Measurements from ENCODE around the gene LRRC18.

LRRC18 gene

DNA sequence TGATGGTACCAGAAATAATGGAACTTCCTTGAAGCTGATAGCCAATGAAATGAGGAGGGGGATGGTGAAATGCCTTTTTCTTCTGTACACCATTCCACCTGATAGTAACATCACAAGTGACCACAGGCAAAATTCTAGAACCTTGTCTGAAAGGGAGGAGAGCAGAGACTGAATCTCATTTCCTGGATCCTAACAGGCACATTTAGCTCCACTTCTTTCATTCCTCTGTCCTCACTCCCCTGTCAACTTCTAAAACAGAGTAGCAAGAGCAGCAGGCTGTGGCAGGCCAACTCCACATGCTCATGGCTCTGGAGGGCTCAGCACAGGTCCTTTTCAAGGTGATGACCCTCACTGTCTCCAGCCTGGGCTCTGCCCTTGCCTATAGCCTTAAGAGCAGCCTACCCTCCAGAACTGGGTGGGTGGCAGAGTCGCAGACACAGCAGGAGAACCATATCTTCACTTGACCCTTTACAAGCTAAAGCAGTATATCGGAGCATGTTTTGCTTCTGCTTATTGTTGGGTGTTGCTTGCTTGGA is at the start of gene LRRC18:
Gene LRRC18 (minus strand): TSS at position 51 of the 536 bp plus-strand sequence. CDS start 25,685 bp downstream, outside the sequence.
- DNase-seq = no peak

DNA sequence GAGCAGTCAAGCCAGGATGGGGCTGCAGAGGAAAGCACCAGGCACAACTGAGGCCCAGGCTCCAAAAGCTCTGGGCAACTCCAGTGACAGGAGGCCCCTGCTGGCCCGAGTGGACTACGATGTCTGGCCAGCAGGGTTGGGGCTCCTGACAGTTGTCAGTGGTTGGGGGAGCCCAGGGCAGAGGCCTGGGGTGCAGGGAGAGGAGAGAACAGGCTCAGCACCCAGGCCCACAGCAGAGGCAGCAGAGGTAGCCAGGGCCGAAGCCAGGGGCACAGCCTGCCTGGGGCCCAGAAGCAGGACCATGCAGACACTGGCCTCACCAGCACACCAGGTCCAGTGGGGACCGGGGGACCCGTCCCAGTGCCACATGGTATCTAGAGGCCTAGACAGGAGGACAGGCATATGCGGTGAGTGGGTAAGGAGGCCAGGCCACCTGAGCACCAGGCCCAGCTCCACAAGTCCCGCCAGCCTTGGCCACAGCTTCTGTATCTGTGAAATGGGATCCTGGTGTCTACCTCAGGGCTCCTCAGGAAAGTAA is 46.0 kb upstream of the LRRC18 start:
- no peak for DNase-seq

DNA sequence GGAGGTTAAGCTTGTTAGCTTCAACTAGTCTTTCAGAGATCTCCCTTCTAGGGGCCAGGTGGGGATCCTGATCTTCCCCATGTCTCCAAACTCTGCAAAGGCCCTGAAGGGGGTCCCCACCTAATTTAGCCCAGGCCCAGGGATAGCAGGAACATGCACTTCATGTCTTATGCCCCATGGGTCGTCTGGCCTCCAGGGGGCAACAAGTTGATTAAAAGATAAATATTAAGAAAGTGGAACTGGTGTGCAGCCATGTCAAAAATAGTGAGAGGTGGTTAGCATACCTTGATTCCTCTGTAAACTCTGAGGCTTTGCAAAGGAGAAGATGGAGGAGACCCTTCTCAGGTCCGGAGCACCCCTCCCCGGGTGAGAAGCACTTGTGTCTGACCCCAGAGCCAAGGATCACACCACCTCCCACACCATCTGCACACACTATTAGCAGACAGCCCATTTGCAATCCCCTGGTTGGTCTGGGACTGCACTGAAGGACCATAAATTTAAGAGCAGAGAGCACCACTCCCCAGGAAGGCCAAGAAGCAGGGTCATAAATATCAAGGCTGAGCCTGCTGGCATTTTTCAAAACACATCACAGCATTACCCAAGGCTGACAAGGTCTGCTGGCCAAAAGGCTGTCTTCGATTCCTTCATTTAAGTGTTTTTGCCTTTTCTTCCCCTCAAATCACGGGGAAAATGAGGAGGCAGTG is 44.2 kb upstream of the LRRC18 start:
- no peak for DNase-seq

DNA sequence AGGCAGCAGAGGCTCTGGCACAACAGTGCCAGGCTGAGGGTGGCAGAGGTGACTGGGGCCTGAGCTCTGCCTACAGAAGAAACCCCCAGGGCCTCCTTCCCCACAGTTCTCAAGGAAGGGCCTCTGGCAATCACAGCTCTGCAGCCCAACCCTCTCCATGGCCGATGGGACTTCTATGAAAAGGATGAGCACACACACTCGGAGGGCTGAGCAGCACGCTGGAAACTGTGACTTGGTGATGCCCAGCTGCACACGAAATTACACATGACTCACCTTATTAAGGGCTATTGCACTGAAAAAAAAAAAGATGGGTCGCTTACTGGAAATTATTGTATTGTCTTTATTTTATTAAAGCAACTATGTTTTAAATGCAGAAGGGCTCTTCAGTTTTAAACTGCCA is 42.9 kb upstream of the LRRC18 start:
- DNase-seq = no peak

DNA sequence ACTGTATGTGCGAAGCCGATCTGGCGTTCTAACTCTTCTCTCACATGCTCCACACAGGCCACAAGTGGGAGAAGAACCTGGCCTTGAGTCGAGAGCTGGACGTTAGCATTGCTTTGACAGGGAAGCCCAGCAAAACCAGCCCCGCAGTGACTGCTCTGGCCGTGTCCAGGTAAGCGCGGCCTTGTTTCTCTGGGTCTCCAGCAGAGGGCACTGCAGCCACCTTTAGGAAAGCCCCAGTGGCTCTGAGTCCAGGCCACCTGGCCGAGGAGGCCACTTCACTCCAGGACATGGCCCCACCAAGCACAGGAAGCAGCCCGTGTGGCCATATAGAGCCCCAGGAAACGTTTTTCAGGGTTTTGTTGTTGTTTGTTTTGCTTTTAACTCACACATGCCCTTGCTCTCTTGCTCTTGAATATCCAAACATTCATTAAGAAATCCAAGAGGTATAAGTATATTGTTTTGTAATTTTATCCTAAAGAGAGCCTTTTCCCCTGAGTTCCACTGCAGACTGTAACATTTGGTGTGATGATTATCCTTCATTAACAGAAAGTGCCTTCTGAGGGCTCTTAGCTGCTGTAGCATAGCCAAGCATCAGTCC is 41.8 kb upstream of the LRRC18 start:
- no peak for DNase-seq

DNA sequence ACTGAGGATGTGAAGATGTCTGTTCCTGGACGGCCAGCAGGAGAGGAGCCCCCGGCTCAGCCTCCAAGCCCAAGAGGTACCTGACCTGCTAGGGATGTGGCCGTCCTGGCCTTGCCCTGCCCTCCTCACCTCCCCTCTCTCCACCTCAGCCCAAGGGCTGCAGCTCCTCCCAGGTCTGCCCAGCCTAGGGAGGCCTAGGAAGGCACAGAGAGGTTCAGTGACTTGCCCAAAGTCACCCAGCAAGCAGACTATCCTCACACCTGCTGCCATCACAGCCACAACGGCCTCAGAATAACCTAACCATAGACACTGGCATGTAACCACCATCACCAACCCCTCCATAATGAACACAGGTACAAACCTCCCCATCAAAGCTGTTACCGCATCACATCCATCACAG is 38.7 kb upstream of the LRRC18 start:
- DNase-seq = no peak

DNA sequence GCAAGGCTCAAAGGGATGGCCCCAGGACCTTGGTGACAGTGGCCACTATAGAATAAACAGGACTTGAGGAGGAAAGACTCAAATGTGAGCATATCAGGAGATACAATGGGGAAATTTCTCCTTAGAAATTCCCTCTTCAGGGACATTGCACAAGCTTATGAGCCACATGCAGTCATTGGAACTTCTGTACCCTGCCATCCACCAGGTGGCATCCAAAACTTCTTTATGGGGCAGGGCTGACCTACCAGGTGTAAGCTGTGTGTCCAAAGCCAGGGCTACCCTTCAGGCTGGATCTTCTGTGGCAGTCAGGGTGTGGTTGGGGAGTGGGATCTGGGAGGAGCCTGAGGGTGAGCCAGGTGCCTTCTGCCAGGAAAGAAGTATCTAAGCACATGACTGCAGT is 36.6 kb upstream of the LRRC18 start:
- DNase-seq = no peak

DNA sequence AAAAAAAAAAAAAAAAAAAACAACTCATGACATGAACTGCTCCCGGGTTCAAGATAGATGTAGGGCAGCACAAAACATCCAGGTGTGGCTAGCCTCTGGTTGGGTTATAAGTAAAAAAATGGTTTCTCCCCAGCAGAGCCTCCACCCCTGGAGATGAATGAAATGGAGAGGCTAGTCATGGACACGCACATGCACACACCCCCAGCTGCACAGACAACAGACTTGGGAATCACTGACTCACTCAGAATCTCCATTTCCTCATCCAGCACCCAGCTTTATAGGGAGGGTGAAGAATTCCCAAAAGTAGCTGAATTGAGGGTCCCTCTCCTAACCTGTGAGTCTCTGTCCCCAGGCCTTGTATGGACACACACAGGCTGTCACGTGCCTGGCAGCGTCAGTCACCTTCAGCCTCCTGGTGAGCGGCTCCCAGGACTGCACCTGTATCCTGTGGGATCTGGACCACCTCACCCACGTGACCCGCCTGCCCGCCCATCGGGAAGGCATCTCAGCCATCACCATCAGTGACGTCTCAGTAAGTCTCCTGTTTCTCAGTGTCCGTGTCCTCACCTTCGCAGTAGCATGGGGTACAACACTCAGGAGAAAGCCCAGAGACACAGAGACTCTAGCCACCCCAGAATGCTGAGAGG is 35.0 kb upstream of the LRRC18 start:
- DNase-seq = no peak

DNA sequence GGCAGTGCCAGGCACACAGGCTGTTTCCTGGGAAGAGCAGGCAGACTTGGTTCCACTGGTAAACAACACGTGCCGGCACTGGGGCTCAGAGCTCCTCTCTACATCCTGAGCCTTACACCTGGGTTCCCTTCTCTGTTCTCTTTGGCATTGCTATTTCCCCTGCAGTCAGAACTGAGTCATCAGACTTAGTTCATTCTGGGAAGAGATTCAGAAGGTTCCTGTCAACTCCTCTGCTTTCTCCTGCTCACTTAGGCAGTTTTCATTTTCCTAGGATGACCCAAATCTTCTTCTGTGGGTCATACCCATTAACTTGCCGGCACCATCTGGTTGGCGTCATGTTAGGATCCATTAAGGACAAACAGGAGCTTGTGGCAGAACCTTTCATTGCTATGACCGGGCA is 33.4 kb upstream of the LRRC18 start:
- DNase-seq = no peak

DNA sequence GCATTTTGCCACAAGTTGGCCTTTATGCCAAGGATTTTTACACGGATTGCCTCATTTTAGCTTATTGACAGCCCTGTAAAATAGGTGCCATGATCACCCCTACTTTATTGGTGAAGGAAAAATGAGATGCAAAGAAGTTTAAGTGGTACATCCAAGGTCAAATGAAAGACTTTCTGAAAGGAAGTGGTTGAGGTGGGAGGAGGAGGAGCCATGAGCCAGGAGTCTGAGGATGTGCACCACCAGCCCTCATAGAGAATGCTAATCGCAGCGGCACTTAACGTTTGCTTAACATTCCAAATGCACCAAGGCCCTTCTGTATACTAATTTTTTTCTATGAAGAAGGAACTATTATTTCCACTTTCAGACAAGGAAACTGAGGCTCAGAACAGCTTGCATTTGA is 31.0 kb upstream of the LRRC18 start:
- DNase-seq = no peak

DNA sequence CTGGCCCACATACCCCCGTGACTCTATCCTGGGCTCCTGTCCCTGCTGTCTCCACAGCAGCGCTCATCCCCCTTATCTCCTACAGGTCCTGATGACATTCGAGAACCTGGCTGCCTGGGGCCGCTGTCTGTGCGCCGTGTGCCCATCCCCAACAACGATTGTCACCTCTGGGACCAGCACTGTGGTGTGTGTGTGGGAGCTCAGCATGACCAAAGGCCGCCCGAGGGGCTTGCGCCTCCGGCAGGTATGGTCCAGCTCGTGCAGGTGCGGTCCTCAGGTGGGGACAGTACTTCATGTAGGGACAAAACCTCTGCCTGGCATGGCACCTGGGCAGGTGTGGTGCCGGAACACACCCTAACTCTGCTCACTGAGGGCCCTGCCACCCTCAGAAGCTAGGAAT is 30.4 kb upstream of the LRRC18 start:
- DNase-seq = no peak

DNA sequence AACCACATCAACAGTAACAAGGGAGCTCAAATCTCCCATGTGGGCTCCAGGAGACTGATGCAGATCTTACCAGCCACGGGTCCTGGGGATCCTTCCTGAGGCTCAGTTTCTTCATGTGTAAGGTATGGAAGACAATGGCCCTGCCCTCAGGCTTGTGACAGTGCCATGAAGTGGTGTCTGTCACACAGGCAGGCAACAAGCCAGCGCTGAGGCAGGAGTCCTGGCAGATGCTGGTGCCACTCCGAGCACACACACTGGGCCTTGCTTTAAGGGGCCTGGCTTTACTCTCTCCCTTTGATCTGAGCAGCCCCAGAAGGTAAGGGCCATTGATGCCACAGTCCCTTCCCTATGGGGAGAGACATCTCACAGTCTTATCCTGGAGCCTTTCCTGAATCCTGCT is 28.4 kb upstream of the LRRC18 start:
- DNase-seq = no peak

DNA sequence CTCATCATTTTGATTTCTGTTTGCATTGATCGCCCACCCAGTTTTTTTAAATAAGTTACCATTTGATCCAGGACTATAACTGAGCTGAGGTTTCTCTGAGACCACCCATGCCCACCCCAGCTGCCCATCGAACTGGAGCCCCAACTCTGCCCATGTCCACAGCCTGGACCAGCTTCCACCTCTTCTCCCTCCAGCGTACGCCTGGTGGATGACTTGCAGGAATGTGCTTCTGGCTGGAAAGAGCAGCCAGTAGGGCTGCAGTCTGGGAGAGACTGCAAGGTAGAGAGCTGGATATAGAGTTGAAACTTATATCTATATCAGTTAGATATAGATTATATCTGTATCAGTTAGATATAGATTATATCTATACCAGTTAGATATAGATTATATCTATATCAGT is 25.8 kb upstream of the LRRC18 start:
- DNase-seq = no peak

DNA sequence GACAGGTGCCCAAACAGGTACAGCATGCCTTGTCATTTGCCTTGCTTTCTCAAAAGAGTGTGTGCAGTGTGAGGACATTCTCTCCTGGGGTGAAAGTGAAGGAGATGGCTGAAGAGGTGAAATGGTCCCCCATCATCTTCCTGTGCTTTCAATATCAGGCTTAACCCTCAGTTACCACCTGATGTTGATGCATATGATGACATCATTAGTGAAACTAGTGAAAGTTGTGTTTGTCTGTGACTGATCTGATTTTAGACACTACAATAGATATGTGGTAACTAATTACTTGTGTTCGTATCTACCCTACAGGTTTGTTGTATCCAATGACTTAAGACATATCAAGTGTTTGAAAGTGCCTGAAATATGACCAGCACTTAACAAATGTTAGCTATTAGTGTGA is 24.4 kb upstream of the LRRC18 start:
- no peak for DNase-seq

DNA sequence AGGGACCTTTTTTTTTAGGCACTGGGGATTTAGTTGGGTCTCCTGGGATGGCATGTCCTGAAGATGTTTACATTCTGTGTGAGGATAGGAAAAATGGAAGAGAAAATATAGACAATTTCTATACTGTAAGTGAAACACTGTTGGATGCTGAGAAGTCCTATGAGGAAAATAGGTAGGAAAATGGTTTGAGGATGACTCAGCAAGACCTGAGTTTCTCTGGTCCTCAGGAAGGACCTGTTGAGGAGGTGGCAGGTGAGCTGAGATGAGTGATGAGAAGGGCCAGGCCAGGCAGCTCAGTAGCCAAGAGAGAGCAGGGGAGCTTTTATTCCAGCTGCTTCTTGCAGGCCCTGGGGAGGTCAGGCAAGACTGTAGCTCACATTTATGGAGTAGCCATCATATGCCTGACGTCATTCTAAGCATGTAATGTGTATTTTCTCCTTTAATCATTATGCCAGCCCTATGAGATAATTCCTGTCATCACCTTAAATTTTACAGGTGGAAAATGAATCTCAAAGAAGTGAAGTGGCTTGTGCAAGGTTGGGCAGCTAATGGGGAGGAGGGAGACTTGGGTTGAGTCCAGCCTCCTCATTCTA is 19.1 kb upstream of the LRRC18 start:
- DNase-seq = no peak

DNA sequence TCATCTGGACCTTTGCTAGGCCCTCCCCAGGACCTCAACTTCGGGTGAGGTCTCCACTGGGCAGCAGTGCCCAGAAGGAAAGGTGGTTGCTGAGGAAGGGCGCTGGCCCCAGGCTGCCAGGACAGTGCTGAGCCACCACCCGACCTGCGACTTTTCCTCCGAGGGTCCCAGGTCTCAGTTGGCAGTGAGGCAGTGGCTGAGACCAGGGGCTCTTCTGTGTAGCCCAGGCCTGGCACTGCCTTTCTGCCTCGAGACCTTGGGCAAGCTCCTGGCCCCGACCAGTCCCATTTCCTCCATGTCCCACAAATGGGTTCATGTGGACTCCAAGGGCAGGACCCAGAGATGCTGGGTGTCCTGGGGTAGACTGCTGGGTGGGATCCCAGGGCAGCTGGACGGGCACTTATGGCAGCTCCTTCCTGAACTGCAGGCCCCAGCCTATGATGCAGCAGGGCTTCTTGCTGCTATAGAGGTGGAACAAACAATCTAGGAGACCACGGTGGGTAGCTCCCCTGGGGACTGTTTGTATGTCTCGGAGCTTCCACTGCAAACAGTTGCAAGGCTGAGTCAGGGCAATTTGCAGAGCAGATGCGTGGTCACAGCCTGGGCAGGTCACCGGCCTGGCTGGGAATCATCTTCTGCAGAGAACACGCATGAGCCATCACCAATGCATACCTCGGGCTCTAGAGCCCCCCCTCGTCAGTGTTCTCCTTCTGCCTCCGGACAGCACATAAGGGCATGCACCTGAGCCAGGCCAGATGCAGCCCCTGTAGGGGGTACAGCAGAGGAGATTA is 17.9 kb upstream of the LRRC18 start:
- DNase-seq = no peak

DNA sequence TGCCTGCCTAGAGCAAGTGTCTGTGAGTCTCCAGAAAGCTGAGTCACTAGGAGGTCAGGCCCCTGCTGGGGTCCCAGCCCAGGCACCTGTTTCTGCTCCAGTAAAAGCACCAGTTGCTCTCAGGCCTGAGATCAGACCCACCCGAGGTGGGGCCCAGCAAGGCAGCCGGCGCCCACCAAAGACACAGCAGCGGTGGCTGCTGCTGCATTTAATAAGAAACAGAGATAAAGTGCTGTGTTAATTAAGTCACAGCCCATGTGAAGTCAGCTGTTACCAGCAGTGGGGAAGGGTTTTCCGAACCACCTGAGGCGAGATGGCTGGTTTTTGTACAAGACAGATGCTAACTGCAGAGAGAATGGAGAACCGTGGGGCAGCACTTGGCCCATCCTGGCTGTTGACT is 12.1 kb upstream of the LRRC18 start:
- DNase-seq = no peak

DNA sequence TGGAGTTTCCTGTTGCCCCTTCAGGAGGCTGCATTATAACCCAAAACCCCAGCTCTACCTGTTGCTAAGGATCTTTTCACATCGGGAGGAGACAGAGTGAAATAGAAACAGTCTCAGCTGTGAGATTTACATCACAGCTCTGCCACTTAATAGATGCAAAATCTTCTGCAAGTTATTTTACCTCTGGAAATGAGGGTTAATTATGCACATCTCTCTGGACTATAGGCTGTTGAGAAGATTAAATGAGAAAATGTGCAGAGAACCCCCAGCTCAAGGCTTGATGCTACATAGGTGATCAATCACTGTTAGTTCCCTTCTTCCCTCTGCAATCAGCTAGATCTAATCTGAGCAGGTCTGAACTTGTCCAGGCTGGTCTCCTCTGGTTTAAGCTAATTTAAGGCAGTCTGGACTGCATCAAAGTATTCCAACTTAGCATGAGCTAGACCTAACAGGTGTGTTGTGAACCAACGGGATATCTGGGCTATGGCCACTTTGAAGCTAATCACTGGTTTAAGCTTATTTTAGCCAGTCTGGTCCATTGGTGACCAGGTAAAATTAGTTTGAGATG is 8.9 kb upstream of the LRRC18 start:
- DNase-seq = no peak

DNA sequence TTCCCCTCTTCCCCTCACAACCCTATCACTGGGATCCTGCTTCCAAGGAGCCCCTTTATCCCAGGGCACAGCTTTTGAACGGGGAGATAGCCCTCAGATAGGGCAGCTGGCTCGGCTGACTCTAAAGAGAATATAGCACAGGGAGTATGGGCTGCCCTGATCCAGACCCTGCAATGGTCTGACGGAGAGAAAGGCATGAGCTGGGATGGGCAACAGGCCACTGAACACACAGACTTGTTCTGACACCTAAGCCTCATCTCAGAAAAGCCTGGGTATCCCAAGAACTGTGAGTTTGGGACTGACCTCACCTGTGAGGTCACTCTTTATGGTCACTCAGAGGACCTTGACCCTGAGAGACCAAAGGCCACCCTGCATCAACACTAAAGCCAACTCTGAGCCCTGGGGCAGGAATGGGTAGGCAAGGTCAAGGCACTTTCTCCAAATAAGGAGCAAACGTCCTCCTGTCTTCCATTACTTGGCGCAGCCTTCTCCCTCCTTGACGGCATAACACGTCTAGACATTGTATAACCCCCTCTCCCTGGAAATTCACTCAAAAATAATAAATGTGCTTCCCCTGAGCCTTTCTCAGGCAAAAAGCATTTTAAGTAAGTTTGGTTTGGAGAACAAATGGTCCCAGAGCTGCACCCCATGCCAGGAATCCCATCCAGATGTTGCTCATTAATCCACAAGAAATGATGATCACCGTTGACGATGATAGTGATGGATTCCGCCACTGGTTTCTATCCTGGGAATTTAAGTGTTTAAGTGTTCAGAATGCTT is 8.2 kb upstream of the LRRC18 start:
- no peak for DNase-seq

DNA sequence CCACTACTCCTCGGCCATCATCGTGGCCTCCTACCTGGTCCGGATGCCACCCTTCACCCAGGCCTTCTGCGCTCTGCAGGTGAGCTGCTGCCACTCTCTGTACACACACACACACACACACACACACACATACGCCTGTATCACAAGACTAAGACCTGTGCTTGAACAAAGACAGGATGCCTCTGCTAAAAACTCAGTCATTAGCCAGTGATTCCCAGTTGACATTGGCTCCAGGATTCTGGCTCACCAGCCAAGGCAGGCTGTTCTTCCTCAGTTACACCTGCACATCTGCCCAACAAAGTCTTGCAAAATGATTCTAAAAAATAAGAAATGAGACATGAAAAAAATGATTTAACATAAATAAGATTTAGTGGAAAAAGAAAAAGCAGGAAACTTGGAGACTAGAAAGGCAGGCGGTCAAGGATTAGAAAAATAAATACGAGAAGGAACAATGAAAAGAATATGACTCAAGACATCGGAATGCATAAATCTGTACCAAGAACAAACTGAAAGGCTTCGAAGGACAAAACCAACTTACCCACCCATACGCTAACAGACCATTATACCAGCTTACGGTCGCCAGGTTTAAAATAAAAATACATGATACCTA is 7.4 kb upstream of the LRRC18 start:
- DNase-seq = no peak

DNA sequence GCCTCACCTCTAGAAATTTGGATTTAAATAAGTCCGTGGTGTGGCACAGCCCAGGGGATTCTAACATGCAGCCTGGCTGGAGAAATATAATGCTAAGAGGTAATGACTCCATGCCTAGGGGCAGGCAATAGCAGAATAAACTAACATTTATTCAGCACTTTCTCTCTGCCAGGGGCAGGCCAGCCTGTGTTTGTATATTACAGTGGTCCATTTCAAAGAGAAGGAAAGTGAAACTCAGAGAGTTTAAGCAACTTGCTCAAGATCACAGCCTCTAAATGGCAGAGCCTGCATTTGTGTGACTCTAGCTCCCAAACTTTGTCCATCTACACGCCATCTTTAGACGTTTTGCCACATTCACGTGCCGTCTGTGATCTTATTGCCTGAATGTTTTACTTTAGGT is 6.7 kb upstream of the LRRC18 start:
- no peak for DNase-seq
